Measurements from ENCODE around the gene ATL1. TPM values are rescaled to one million over a fixed set of nuclear protein-coding genes. Genes with fewer than 3 reads are reported as not detected.

ATL1 gene
- total and polyA plus RNA-seq, 2 of the 4 experiments (the other 2 are of a cell fraction) = 6.0 to 12.2 TPM

- Histone ChIP-seq H3K4me2 (ENCODE audit: low read depth, low read length) (no peak overlapping the region), H3K36me3 (ENCODE audit: control insufficient read depth, insufficient read depth, low read length) (no peaks in the 10 kb centered on the region), H4K91ac (ENCODE audit: insufficient read depth, low read depth, low read length) (no peak overlapping the region), H3K79me1 (ENCODE audit: low read depth in 1 of 2, low read length in 2 of 2) (no peaks in the 10 kb centered on the region), H3K23ac (ENCODE audit: low read depth, low read length) (no peak overlapping the region), H3K9ac (ENCODE audit: low read depth, low read length) (no peak overlapping the region), H2BK15ac (ENCODE audit: low read depth, low read length) (no peak overlapping the region), H2AK9ac (replicated peaks; ENCODE audit: low read depth, low read length, poor library complexity) (no peak overlapping the region), H2AK5ac (ENCODE audit: low read depth, low read length) (no peak overlapping the region), H3K4me1 (ENCODE audit: control insufficient read depth, insufficient read depth, low read length) (no peaks in the 10 kb centered on the region), H3K4ac (ENCODE audit: low read depth, low read length) (no peak overlapping the region), H4K20me1 (ENCODE audit: insufficient read depth, low read length) (no peaks in the 10 kb centered on the region), H3K27ac (ENCODE audit: insufficient read depth, low read length) (no peak overlapping the region), H4K5ac (ENCODE audit: low read depth, low read length) (no peak overlapping the region), H3K27me3 (ENCODE audit: control insufficient read depth, insufficient read depth, low read length) (no peaks in the 10 kb centered on the region), H3K9me1 (ENCODE audit: insufficient read depth, low read length) (no peaks in the 10 kb centered on the region; the same call in 1 of the 2 replicates), H4K8ac (ENCODE audit: low read depth in 2 of 2, low read length in 2 of 2) (no peak overlapping the region), H3K14ac (replicated peaks; ENCODE audit: low read depth, low read length) (no peak overlapping the region), H3K56ac (ENCODE audit: extremely low read depth, insufficient read depth, low read length) (no peak overlapping the region), H2BK120ac (ENCODE audit: low read depth, low read length) (no peak overlapping the region), H2BK5ac (ENCODE audit: low read depth, low read length, poor library complexity, severe bottlenecking) (no peak overlapping the region), H3K9me3 (ENCODE audit: control insufficient read depth, insufficient read depth, low read length) (no peaks in the 10 kb centered on the region), H3K18ac (ENCODE audit: low read depth, low read length) (no peak overlapping the region), H2BK20ac (ENCODE audit: low read depth, low read length) (no peak overlapping the region), H3K4me3 (ENCODE audit: insufficient read depth, low read depth, low read length) (no peak overlapping the region), H2AFZ (replicated peaks; ENCODE audit: low read length, poor library complexity) (no peak overlapping the region)
- no TSS peak for BruUV-seq (replicated peaks)
- no CpG with 5 or more reads among the region's 2 CpGs for WGBS, 2 experiments (ENCODE audit: extremely low coverage in 2 of 2, insufficient read length in 1 of 2)
- TF ChIP-seq BHLHE40 (IDR thresholded peaks at IDR 0.05; ENCODE audit: low read depth, low read length) (no peak), CTCF (conservative IDR thresholded peaks at IDR 0.05; ENCODE audit: low read depth, low read length) (no peak), POLR2A (IDR thresholded peaks at IDR 0.05; ENCODE audit: low read depth, low read length) (no peak), RFX5 (IDR thresholded peaks at IDR 0.05; ENCODE audit: low read depth, low read length) (no peak), MAZ (IDR thresholded peaks at IDR 0.05; ENCODE audit: borderline replicate concordance, low read depth, low read length) (no peak), CEBPB (IDR thresholded peaks at IDR 0.05; ENCODE audit: low read depth, low read length) (no peak)
- in situ Hi-C loops (cut with MboI; ENCODE audit: low sequenced_read_pairs) = no loop called here
- no peak for ATAC-seq (ENCODE audit: low read depth)
- ChIA-PET CTCF (interaction anchor here (1.0 kb wide), 1 partner anchor 13 kb away, joined by 4 read pairs; no protein-coding TSS in a partner anchor), POLR2A (ENCODE audit: unreplicated experiment) (no interaction called here)
- dilution Hi-C loops (cut with HindIII; ENCODE audit: low sequenced_read_pairs, unreplicated experiment) = no loop called here
- no peak for DNase-seq
- intact Hi-C loops (cut with micrococcal nuclease) = no loop called here
These were observed 46.5 kb downstream of the ATL1 start for GRCh38 chr14:50606468-50606867.

Measured in IMR-90 (cell line).